ENCODE measurements around the gene SBF2.

The SBF2 gene

DNA sequence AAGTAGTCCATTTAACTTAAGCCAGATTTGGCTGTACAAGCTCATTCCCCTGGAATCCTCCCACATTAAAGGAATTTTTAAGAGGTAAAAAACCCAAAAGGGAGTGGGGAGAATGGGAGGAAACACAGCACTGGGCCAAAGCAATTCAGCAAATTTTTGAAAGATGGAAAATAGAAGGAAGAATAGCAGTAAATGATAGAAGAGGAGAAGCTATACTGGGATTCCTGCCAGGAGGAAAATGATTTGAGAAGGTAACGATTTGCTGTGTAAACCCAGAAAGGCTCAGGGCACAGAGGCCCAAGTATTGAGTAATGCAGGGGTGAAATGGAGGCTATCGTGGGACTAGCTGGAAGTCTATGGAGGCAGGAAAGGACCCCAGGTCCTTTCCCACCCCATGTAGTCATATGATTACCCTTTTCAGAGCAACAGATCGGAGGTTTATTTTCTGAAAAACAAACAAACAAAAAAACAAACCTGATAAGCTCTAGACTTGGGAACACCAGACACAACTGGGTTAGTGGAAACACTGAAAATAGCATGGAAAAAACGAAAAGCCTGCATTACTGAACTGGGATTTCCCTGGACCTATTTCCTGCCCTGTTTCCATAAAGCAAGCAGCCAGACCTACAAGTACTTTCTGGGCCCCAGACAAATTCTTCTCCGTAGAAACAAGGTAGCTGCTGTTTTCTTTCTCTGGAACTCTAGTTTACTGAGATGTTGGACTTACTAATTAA is 490.2 kb downstream of the SBF2 start:
- no peaks in the 10 kb centered on the region for H3K27me3 ChIP-seq (ENCODE audit: control insufficient read depth, insufficient read depth, low read length)
- no peaks in the 10 kb centered on the region for H3K9me3 ChIP-seq (ENCODE audit: control insufficient read depth, insufficient read depth, low read depth, low read length)
- H3K27ac ChIP-seq (ENCODE audit: low read depth, low read length), result peak overlapping the region; percentile 5; the same call in 1 of the 2 replicates
- H3K9ac ChIP-seq (ENCODE audit: low read length), result no peak overlapping the region
- H3K36me3 ChIP-seq (ENCODE audit: control insufficient read depth, insufficient read depth, low read length), result peaks cover 13% of the 10 kb centered on the region; the same call in 1 of the 2 replicates
- H3K4me3 ChIP-seq (ENCODE audit: low read depth, low read length), result no peak overlapping the region
- H3K4me1 ChIP-seq (ENCODE audit: control insufficient read depth, insufficient read depth, low read length), result peaks cover 23% of the 10 kb centered on the region

DNA sequence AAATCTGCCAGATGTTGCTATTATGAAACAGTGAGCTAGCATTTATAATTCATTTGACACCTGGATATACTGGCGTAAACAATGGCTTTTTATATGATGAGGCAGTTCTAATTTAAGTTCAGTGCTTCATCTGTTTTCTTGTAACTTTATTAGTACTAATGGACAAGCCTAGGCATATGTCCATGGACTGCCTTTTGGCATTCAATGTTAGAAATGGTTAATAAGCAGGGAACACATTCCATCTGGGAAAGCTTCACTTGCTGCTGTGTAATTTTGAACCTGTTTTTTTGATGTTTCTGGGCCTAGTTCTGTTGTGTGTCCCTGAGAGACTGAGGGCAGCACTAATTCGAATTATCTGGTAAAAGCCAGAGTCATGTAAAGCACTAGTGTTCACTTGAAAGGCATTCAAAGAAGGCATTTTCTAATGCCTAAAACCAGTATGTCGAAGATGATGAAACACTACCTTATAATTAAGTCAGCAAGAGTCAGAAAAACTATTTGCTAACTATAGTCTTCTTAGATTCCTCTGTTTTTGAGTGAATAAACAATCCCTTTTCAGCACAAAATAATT is 491.6 kb downstream of the SBF2 start:
- Histone ChIP-seq H3K9ac (ENCODE audit: low read length) (peak overlapping the region; percentile 72), H3K4me1 (ENCODE audit: control insufficient read depth, insufficient read depth, low read length) (peaks cover 23% of the 10 kb centered on the region), H3K9me3 (ENCODE audit: control insufficient read depth, insufficient read depth, low read depth, low read length) (no peaks in the 10 kb centered on the region), H3K4me3 (ENCODE audit: low read depth, low read length) (no peak overlapping the region), H3K36me3 (ENCODE audit: control insufficient read depth, insufficient read depth, low read length) (peaks cover 6% of the 10 kb centered on the region; the same call in 1 of the 2 replicates), H3K27me3 (ENCODE audit: control insufficient read depth, insufficient read depth, low read length) (no peaks in the 10 kb centered on the region), H3K27ac (ENCODE audit: low read depth, low read length) (peak overlapping the region; percentile 94)

- no peak overlapping the region for H3K4me3 ChIP-seq (ENCODE audit: low read depth, low read length)
- H3K27ac ChIP-seq (ENCODE audit: low read depth, low read length), result no peak overlapping the region
- no peak overlapping the region for H3K9ac ChIP-seq (ENCODE audit: low read length)
- no peaks in the 10 kb centered on the region for H3K27me3 ChIP-seq (ENCODE audit: control insufficient read depth, insufficient read depth, low read length)
- H3K36me3 ChIP-seq (ENCODE audit: control insufficient read depth, insufficient read depth, low read length), result no peaks in the 10 kb centered on the region
- peaks cover 23% of the 10 kb centered on the region for H3K4me1 ChIP-seq (ENCODE audit: control insufficient read depth, insufficient read depth, low read length)
- no peaks in the 10 kb centered on the region for H3K9me3 ChIP-seq (ENCODE audit: control insufficient read depth, insufficient read depth, low read depth, low read length)
These were observed 494.1 kb downstream of the SBF2 start for GRCh38 chr11:9799886-9800285.

GRCh38 chr11:9797300-9797699 is 496.7 kb downstream of the SBF2 start:
- no peak overlapping the region for H3K4me3 ChIP-seq (ENCODE audit: low read depth, low read length)
- no peaks in the 10 kb centered on the region for H3K9me3 ChIP-seq (ENCODE audit: control insufficient read depth, insufficient read depth, low read depth, low read length)

DNA sequence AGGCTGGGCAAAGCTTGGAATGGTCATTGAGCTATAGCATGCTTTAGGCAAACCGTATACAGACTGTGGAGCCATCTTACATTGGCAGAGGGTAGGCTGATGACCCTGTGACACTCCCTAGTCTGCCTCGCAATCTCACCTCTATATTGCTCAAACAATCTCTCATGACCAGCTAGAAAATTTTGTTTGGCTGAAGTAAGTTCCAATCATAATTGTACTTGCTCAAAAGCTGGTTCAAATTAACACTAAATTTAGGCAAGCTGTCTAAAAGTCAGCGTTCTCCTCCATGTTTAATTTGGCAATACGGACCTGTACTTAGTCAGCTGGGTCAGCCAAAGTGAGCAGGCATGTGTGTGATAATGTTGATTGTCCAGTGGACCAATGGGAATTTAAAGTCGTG is 497.2 kb downstream of the SBF2 start:
- Histone ChIP-seq H3K4me1 (ENCODE audit: control insufficient read depth, insufficient read depth, low read length) (0 out of 2 replicates have a peak, but pooled peaks cover 3% of the 10 kb centered on the region), H3K36me3 (ENCODE audit: control insufficient read depth, insufficient read depth, low read length) (peaks cover 2% of the 10 kb centered on the region; the same call in 1 of the 2 replicates), H3K9me3 (ENCODE audit: control insufficient read depth, insufficient read depth, low read depth, low read length) (no peaks in the 10 kb centered on the region), H3K9ac (ENCODE audit: low read length) (no peak overlapping the region), H3K27me3 (ENCODE audit: control insufficient read depth, insufficient read depth, low read length) (no peaks in the 10 kb centered on the region), H3K4me3 (ENCODE audit: low read depth, low read length) (no peak overlapping the region), H3K27ac (ENCODE audit: low read depth, low read length) (no peak overlapping the region)

More at GRCh38 chr11:9797300-9797699, 496.7 kb downstream of the SBF2 start:
- no peak overlapping the region for H3K27ac ChIP-seq (ENCODE audit: low read depth, low read length)
- H3K27me3 ChIP-seq (ENCODE audit: control insufficient read depth, insufficient read depth, low read length), result no peaks in the 10 kb centered on the region
- H3K4me1 ChIP-seq (ENCODE audit: control insufficient read depth, insufficient read depth, low read length), result peaks cover 6% of the 10 kb centered on the region
- no peak overlapping the region for H3K9ac ChIP-seq (ENCODE audit: low read length)
- peaks cover 2% of the 10 kb centered on the region; the same call in 1 of the 2 replicates for H3K36me3 ChIP-seq (ENCODE audit: control insufficient read depth, insufficient read depth, low read length)

- no peaks in the 10 kb centered on the region for H3K27me3 ChIP-seq (ENCODE audit: control insufficient read depth, insufficient read depth, low read length)
- peaks cover 2% of the 10 kb centered on the region; the same call in 1 of the 2 replicates for H3K36me3 ChIP-seq (ENCODE audit: control insufficient read depth, insufficient read depth, low read length)
- H3K27ac ChIP-seq (ENCODE audit: low read depth, low read length), result no peak overlapping the region
These were observed 497.8 kb downstream of the SBF2 start for GRCh38 chr11:9796266-9796665.

GRCh38 chr11:9790703-9791102 is 503.3 kb downstream of the SBF2 start:
- H3K9me3 ChIP-seq (ENCODE audit: control insufficient read depth, insufficient read depth, low read depth, low read length), result no peaks in the 10 kb centered on the region
- H3K27me3 ChIP-seq (ENCODE audit: control insufficient read depth, insufficient read depth, low read length), result no peaks in the 10 kb centered on the region
- H3K4me1 ChIP-seq (ENCODE audit: control insufficient read depth, insufficient read depth, low read length), result no peaks in the 10 kb centered on the region
- no peak overlapping the region for H3K9ac ChIP-seq (ENCODE audit: low read length)
- H3K4me3 ChIP-seq (ENCODE audit: low read depth, low read length), result no peak overlapping the region
- H3K36me3 ChIP-seq (ENCODE audit: control insufficient read depth, insufficient read depth, low read length), result peaks cover 33% of the 10 kb centered on the region
- H3K27ac ChIP-seq (ENCODE audit: low read depth, low read length), result no peak overlapping the region

More at GRCh38 chr11:9796266-9796665, 497.8 kb downstream of the SBF2 start:
- Histone ChIP-seq H3K9ac (ENCODE audit: low read length) (no peak overlapping the region), H3K4me3 (ENCODE audit: low read depth, low read length) (no peak overlapping the region), H3K9me3 (ENCODE audit: control insufficient read depth, insufficient read depth, low read depth, low read length) (no peaks in the 10 kb centered on the region), H3K4me1 (ENCODE audit: control insufficient read depth, insufficient read depth, low read length) (no peaks in the 10 kb centered on the region)

DNA sequence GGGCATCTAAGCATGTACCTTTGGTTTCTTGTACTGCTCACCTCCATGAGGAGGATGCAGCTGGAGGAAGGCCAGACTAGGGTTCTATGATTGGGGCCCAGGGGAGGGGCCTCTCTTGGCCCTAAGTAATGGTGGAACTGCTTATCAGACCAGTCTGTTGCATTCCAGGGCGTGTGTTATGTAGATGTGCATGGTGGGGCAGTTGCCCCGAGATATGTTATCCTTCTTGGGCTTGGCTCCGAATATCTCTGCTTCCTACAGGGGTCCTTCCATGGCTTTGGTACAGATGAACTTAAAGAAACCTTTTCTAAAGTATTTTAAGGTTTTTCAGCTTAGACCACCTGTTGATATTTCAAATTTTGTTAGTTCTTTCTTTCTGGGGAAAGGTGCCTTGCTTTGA is 504.1 kb downstream of the SBF2 start:
- Histone ChIP-seq H3K36me3 (ENCODE audit: control insufficient read depth, insufficient read depth, low read length) (peaks cover 36% of the 10 kb centered on the region), H3K27ac (ENCODE audit: low read depth, low read length) (no peak overlapping the region), H3K4me1 (ENCODE audit: control insufficient read depth, insufficient read depth, low read length) (no peaks in the 10 kb centered on the region), H3K9ac (ENCODE audit: low read length) (no peak overlapping the region), H3K27me3 (ENCODE audit: control insufficient read depth, insufficient read depth, low read length) (no peaks in the 10 kb centered on the region), H3K4me3 (ENCODE audit: low read depth, low read length) (no peak overlapping the region), H3K9me3 (ENCODE audit: control insufficient read depth, insufficient read depth, low read depth, low read length) (no peaks in the 10 kb centered on the region)

DNA sequence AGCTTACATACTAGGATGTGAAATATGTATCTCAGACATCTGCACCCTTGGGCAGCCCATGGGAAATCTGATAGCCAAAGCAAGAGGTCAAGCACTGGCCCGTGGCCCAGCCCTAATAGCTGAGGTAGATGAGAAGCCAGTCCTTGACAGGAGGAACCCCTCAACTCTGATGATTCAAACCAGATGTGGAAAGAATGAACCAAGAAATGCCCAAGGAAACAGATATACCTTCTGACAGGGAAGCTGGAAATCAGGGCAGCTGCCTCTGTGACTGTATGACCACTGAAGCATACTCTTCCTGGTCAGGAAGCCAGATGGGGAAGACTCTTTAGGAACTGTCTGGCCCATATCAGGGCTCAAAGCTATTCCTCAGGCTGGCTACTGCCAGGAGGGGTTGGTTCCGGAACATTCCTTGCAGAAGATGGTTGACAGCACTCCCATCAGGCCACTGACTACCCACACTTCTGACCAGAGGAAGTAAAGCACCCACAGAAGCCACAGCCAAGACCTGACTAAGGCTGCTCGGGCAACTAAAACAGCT is 506.0 kb downstream of the SBF2 start:
- Histone ChIP-seq H3K27ac (ENCODE audit: low read depth, low read length) (no peak overlapping the region), H3K4me1 (ENCODE audit: control insufficient read depth, insufficient read depth, low read length) (no peaks in the 10 kb centered on the region), H3K36me3 (ENCODE audit: control insufficient read depth, insufficient read depth, low read length) (peaks cover 44% of the 10 kb centered on the region), H3K9me3 (ENCODE audit: control insufficient read depth, insufficient read depth, low read depth, low read length) (no peaks in the 10 kb centered on the region), H3K9ac (ENCODE audit: low read length) (no peak overlapping the region), H3K27me3 (ENCODE audit: control insufficient read depth, insufficient read depth, low read length) (no peaks in the 10 kb centered on the region), H3K4me3 (ENCODE audit: low read depth, low read length) (no peak overlapping the region)

- Histone ChIP-seq H3K9ac (ENCODE audit: low read length) (no peak overlapping the region), H3K4me1 (ENCODE audit: control insufficient read depth, insufficient read depth, low read length) (no peaks in the 10 kb centered on the region), H3K27me3 (ENCODE audit: control insufficient read depth, insufficient read depth, low read length) (no peaks in the 10 kb centered on the region), H3K9me3 (ENCODE audit: control insufficient read depth, insufficient read depth, low read depth, low read length) (no peaks in the 10 kb centered on the region), H3K36me3 (ENCODE audit: control insufficient read depth, insufficient read depth, low read length) (peaks cover 42% of the 10 kb centered on the region), H3K4me3 (ENCODE audit: low read depth, low read length) (no peak overlapping the region), H3K27ac (ENCODE audit: low read depth, low read length) (no peak overlapping the region)
These were observed 506.8 kb downstream of the SBF2 start for GRCh38 chr11:9787260-9787659.

DNA sequence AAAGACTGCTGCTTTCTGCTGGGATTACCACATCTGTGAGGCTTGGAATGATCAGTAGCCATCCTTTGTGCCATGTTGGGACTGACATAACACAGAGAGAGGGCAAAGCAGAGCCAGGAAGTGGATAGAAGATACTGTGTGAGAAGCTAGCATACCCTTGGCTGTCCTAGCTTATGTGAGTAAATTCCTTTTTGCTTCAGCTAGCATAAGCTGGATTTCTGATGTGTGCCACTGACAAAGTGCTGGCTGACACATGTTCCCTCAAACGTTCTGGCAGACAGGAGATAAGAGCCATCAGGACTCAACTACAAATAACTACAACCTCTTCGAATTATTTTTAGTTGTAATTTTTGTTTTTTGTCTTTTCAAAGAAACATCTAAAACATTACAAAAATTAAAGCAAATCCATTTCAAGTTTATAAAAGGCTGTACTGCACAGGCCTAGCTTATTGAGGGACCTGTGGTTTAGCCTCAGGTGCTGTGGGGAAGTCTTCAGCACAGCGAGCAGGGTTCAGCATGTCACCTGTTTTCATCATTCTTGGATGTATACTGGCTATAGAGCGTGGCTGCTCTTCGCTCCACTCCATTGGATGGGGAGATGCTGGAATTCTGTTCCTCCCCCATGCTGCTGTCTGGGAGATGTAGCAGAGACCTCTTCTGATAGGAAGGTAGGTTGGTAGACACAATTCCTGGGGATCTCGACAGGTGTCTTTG is 509.3 kb downstream of the SBF2 start:
- H3K27ac ChIP-seq (ENCODE audit: low read depth, low read length), result no peak overlapping the region

More for the DNA sequence above, 509.3 kb downstream of the SBF2 start:
- H3K9ac ChIP-seq (ENCODE audit: low read length), result no peak overlapping the region
- H3K36me3 ChIP-seq (ENCODE audit: control insufficient read depth, insufficient read depth, low read length), result peaks cover 56% of the 10 kb centered on the region
- no peaks in the 10 kb centered on the region for H3K4me1 ChIP-seq (ENCODE audit: control insufficient read depth, insufficient read depth, low read length)
- H3K9me3 ChIP-seq (ENCODE audit: control insufficient read depth, insufficient read depth, low read depth, low read length), result no peaks in the 10 kb centered on the region
- H3K4me3 ChIP-seq (ENCODE audit: low read depth, low read length), result no peak overlapping the region
- H3K27me3 ChIP-seq (ENCODE audit: control insufficient read depth, insufficient read depth, low read length), result no peaks in the 10 kb centered on the region

Data from HUES6 (cell line).